GDM1 (cell line): ENCODE measurements around the gene TMEM45A.
"Not testable (repeated sequence)": the region's sequence is repeated elsewhere in the genome, so short reads cannot be mapped to it uniquely, and the experiment has no call there.

Experiments used
- DNase-seq: peaks from one replicate; lab custom pipeline; 2025; lab: John Stamatoyannopoulos, UW

The TMEM45A gene

DNA sequence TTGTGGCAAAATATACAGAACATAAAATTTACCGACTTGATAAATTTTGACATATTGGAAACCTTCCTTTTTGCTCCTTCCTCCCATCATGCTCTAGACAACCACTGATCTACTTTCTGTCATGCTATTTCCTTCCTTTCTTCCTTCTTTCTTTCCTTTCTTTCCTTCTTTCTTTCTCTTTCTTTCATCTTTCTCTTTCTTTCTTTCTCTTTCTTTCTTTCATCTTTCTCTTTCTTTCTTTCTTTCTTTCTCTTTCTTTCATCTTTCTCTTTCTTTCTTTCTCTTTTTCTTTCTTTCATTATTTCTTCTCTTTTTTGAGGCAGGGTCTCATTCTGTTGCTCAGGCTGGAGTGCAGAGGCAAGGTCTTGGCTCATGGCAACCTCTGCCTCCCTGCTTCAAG lies 8.9 kb upstream of the TMEM45A start:
- no peak for DNase-seq

DNA sequence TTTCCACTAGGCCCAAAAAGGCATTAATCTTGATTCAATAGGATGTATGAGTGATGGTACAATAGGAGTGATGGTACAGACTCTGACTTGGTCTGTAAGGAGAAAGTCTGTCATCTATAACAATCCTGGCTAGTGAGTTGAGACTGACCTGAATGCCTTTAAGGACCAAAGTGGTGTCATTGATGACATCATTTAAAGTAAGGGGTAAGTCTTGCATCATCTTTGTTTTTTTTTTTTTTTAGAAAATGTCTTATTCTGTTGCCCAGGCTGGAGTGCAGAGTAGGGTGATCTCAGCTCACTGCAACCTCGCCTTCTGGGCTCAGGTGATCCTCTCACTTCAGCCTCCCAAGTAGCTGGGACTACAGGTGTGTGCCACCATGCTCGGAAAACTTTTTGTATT lies 5.6 kb upstream of the TMEM45A start:
- DNase-seq = no peak

DNA sequence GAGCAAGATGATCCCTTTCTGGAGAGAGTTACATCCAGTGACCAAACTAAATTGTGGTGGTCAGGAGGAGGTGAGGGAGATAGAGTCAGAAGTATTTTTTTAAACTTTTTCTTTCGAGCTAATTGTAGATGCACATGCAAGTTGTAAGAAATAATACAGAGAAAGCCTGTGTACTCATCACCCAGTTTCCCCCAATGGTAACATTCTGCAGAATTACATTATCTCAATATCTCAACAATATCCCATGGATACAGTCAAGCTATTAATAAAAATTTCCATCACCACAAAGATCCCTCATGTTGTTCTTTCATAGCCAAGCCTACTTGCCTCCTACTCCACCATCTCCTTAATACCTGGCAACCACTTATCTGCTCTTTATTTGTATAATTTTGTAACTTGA lies 3.3 kb upstream of the TMEM45A start:
- DNase-seq = no peak

- no peak for DNase-seq
These were observed 4.4 kb downstream of the TMEM45A start for GRCh38 chr3:100496711-100497261.

DNA sequence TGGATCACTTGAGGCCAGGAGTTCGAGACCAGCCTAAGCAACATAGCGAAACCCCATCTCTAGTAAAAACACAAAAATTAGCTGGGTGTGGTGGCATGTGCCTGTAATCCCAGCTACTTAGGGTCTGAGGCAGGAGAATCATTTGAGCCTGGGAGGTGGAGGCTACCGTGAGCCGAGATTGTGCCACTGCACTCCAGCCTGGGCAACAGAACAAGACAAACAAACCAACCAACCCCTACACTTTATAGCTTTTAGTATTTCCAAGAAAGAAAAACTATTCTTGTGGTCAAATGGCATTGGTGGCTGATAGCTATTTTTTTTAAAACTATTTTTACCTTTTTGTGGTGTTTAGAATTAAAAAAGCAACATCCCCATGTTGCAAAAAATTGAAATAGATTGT lies 7.2 kb downstream of the TMEM45A start:
- DNase-seq = no peak

DNA sequence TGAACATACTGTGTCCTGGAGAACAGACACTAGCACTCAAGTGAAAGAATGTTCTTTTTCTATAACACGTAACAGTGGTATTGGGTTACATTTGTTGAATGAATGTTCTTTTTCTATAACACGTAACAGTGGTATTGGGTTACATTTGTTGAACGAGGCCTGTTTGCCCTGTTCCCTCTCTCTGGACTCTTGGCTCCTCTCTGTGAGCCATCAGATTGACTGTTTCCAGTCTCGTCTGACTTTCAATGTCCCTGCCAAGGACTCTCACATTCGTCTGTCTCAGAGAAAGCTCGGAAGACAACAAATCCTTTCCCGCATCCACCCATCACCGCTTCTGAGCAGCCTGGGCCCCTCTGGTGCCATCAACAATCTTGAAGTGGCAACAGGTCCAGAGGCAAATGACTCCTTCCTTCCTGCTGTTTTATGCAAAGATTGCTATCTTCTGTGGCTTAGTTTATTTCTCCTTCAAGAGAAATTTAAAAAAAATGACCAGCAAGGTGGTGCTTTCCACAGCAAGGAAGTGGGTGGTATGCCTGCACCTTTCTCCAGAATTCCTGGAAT lies 8.0 kb downstream of the TMEM45A start:
- DNase-seq = no peak

GRCh38 chr3:100503448-100503847 lies 11.0 kb downstream of the TMEM45A start:
- no peak for DNase-seq

DNA sequence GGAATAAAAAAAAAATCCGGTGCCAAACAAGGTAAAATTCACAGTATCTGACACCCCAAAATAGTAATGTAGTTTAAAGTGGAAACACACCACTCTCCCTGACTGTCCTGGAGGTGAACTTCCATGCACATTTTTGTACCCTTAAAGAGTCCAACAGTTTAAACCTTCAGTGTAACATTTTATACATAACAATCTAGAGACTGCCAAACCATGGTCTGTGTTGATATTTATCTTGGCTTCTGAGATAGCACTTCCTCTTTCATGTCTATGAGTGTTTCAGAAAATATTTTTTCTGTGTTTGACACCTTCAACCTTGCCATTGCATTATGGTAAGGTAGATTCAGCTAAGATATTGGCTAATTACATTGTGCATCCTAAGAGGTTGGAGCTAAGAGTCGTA lies 13.9 kb downstream of the TMEM45A start:
- no peak for DNase-seq

GRCh38 chr3:100509818-100510217 lies 17.4 kb downstream of the TMEM45A start:
- not testable (repeated sequence) for DNase-seq

DNA sequence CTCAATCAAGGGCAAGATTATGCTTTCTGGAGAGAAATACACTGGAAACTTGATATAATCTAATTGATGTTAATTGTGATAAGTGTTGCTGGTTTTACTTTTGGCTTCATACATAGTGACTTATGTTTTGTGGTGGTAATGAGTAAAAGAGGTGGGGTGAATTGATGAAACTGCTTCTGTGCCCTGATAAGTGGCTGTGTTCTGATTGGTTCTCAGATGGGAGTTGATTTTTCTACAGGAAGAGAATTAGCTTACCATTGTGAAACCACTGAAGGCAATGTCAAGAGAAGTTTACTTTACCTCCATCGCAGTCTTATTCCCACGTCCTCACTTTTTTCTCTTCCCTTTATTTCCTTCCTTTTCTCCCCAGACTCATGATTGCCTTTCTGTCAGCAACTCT lies 23.8 kb downstream of the TMEM45A start:
- no peak for DNase-seq

DNA sequence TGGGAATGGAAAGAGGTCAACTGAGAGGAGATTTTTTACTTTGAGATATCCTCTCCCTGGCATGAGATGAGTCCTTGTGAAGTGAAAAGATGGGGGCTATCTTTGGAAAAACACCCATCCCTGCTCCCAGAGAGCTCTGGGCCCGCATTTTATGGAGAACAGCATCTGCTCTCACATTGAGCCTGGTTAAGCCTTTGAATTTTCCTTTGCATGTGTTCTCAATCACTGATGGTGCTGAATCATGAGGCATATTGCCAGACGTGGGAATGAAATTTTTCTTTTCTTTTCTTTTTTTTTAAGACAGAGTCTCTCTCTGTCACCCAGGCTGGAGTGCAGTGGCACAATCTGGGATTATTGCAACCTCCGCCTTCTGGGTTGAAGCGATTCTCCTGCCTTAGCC lies 24.4 kb downstream of the TMEM45A start:
- DNase-seq = no peak

DNA sequence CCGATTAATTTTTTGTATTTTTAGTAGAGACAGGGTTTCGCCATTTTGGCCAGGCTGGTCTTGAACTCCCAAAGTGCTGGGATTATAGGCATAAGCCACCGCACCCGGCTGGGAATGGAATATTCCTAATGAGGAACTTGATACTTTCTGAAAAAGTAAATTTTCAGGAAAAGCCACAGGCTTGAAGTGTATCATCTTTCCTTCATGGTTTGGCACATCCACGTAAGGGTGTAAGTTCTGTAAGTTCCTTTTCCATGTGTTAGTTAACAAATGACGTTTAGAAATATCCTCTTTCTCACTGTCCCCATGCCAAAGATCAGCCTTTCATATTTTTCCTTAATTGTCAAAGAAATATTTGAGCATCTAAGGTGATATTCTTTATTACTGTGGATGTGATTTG lies 24.9 kb downstream of the TMEM45A start:
- no peak for DNase-seq

GRCh38 chr3:100518244-100518643 lies 25.8 kb downstream of the TMEM45A start:
- no peak for DNase-seq

DNA sequence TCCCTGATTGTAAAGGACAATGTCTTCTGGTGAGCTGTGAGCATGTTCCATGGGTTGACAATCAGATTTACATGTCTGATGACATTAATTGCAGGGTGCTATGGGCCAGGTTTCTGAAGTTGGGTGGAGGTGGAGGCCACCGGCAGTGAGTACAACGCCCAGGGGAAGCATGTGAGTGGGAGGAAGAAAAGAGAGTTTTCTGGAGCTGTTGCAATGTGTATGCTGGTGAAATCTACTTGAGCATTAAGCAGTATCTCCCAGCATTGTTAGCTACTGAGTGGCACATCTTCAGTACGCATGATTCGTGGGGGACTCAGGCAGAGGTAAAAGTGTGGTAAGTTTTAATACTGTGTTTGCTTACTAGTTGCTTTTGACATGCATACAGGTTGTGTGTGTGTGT lies 26.6 kb downstream of the TMEM45A start:
- no peak for DNase-seq

DNA sequence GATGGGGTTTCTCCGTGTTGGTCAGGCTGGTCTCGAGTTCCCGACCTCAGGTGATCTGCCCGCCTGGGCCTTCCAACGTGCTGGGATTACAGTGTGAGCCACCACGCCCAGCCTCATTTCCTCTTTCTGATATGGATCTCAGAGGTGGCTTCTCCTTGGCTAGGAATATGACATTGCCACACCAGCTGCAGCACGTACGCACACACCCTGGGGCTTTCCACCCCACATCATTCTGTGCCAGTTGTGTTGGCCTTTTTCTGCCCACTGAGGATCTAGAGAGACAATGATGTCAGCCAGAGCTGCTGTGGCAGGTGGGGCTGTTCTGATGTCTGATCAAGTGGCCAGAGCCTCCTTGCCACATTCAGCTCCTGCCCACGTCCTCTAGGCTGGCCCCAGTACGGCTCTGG lies 29.0 kb downstream of the TMEM45A start:
- DNase-seq = no peak

DNA sequence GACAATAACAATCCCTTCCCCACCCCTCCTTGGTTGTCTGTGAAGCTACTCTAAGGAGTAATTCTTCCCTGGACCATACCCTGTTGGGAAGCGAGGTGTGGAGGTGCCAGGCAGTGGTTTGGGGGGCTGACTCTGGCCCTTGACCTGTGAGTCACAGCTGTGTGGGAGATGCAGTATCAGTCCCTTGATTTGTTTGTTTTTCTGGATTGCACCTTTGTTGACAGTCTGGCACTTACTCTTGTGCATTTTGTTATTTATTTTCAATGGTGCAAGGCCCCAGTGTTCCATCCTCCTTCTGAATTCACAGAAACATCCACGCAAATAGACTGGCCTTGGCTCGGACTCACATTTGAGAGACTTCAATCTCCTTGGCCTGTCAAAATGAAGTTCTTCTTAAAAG lies 29.7 kb downstream of the TMEM45A start:
- DNase-seq = no peak

GRCh38 chr3:100523050-100523760 lies 30.8 kb downstream of the TMEM45A start:
- DNase-seq = no peak

DNA sequence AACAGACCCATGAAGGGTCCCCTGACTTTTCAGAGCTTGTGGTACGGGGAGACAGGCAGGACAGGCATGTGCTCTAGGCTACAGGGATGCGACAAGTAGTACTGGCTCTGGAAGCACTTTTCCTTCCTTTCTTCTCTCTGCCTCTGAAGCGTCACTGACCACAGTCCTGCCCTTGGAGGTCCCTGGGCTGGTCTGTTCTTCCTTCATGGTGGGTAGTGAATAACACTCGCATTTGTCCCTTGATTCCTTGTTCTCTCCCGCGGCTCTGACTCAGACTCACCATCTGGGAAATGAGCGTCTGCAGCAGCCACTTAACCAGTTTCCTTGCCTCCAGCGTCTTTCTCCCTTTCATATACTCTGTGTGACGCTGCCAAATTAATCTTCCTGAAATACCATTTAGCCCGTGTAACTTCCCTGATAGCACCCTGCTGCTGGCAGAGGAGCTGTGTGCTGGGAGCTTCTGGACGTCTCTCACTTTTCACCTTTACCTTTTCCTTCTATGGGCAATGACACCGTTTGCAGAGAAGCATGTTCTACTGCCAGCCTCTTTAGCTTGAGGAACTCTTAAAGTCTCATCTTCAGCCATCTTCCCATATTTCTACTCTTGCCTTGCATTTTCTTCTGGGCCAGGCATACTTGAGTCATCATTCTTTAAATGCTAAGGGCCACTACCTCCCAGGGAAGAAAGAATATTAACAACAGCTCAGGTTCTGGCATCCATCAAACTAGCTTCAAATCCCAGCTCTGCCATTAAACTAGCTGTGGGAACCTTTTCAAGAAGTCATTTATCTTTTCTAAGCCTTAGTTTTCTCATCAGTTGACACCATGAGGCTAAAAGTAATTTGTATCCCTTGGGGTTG lies 33.6 kb downstream of the TMEM45A start:
- no peak for DNase-seq

GRCh38 chr3:100526613-100527346 lies 34.4 kb downstream of the TMEM45A start:
- no peak for DNase-seq

DNA sequence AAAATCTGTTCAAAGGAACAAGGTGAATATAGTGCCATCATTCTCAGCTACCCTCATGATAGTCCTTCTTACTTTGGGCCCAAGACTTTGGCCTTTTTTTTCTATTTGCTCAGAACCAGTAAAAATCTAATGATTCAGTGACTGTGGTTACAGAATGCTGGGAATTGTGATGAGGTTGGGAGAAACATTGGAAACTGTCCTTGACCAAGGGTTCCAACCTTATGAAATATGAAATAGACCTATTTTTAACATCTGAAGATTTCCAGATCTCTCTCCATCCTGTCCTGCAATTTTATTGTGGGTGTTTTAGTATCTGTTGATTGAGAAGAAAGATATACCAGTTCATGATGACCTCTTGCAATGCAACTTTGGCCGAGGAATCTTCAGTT lies 34.9 kb downstream of the TMEM45A start:
- DNase-seq = no peak

- no peak for DNase-seq
These were observed 38.7 kb downstream of the TMEM45A start for GRCh38 chr3:100531093-100531492.

DNA sequence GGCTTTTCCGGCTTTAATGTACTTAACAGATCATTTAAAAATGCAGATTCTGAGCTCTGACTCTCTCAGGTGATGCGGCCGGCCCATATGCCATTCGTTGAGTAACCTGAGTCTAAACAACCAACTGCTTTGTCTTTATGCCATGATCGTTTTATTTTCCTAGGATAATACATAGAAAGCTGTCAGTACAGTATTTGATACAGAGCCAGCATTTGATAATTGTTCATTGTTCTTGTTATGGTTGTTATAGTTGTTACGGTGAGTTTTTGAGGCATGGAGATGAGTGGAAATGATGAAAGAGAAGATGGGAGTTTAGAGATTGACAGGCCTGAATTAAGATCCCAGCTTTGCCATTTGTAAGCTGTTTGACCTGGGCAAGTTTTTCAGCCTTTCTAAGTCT lies 40.0 kb downstream of the TMEM45A start:
- DNase-seq = no peak
